IMR-90 (cell line): ENCODE results near the gene ABL2. TPM values are rescaled to one million over a fixed set of nuclear protein-coding genes. Genes with fewer than 3 reads are reported as not detected.

Experiments used
- ATAC-seq: fragments of 200-7000 bp; cut with Tn5 transposase; 2 replicates; pipeline ENCODE4 v1.9.1; 2020; ENCODE audit warnings: low read depth, mild to moderate bottlenecking, moderate library complexity
- BruUV-seq: library from RNA; stranded (reverse); fragments of 400-500 nt; replicated peaks from 2 replicates; lab custom pipeline; 2021; lab: Mats Ljungman, UMichigan
- CTCF ChIA-PET: fragments of 300-600 bp; formaldehyde crosslinking; extraction: SDS; loops from one replicate; lab custom pipeline; 2021; ENCODE audit warnings: antibody characterized with exemption; lab: Yijun Ruan, JAX
- POLR2A ChIA-PET: fragments of 300-600 bp; sonication (Branson Sonifier 250); formaldehyde crosslinking; loops from one replicate; lab custom pipeline; 2022; ENCODE audit warnings: antibody characterized with exemption; ENCODE audit not compliant: unreplicated experiment; lab: Charles Lee
- DNase-seq: peaks from one replicate; pipeline ENCODE4 v3.0.0; 2013
- H2AFZ ChIP-seq: replicated peaks from 2 replicates; pipeline ENCODE3; 2013; ENCODE audit warnings: low read length, mild to moderate bottlenecking; ENCODE audit not compliant: poor library complexity
- H2AK5ac ChIP-seq: 2 replicates; pipeline ENCODE4 v1.6.1; 2013; ENCODE audit warnings: low read depth, low read length, inconsistent platforms
- H2AK9ac ChIP-seq: replicated peaks from 2 replicates; pipeline ENCODE3; 2013; ENCODE audit warnings: mild to moderate bottlenecking, low read depth, low read length, moderate library complexity; ENCODE audit not compliant: poor library complexity
- H2BK120ac ChIP-seq: 2 replicates; pipeline ENCODE4 v1.6.1; 2013; ENCODE audit warnings: low read depth, low read length, inconsistent platforms
- H2BK15ac ChIP-seq: 3 replicates; pipeline ENCODE4 v1.6.1; 2013; ENCODE audit warnings: low read depth, low read length, inconsistent platforms
- H2BK20ac ChIP-seq: 2 replicates; pipeline ENCODE4 v1.6.1; 2013; ENCODE audit warnings: low read depth, mild to moderate bottlenecking, inconsistent platforms, low read length, moderate library complexity
- H2BK5ac ChIP-seq: 2 replicates; pipeline ENCODE4 v1.6.1; 2013; ENCODE audit warnings: mild to moderate bottlenecking, low read depth, low read length, inconsistent platforms; ENCODE audit not compliant: poor library complexity, severe bottlenecking
- H3K14ac ChIP-seq: replicated peaks from 2 replicates; pipeline ENCODE4 v1.6.1; 2013; ENCODE audit warnings: low read depth, low read length, inconsistent platforms
- H3K18ac ChIP-seq: 2 replicates; pipeline ENCODE4 v1.6.1; 2013; ENCODE audit warnings: low read depth, low read length, control low read depth
- H3K23ac ChIP-seq: 2 replicates; pipeline ENCODE4 v1.6.1; 2013; ENCODE audit warnings: low read depth, low read length, inconsistent platforms
- H3K27ac ChIP-seq: 2 replicates; pipeline ENCODE4 v1.5.1; 2013; ENCODE audit warnings: mild to moderate bottlenecking, control low read depth, low read length; ENCODE audit not compliant: insufficient read depth
- H3K27me3 ChIP-seq: 2 replicates; pipeline ENCODE4 v1.6.1; 2013; ENCODE audit warnings: low read length; ENCODE audit not compliant: control insufficient read depth, insufficient read depth
- H3K36me3 ChIP-seq: 2 replicates; pipeline ENCODE4 v1.6.1; 2013; ENCODE audit warnings: low read length, mixed read lengths; ENCODE audit not compliant: control insufficient read depth, insufficient read depth
- H3K4ac ChIP-seq: 2 replicates; pipeline ENCODE4 v1.6.1; 2013; ENCODE audit warnings: low read depth, low read length, inconsistent platforms
- H3K4me1 ChIP-seq: 2 replicates; pipeline ENCODE4 v1.6.1; 2013; ENCODE audit warnings: low read length, mixed read lengths; ENCODE audit not compliant: control insufficient read depth, insufficient read depth
- H3K4me2 ChIP-seq: 2 replicates; pipeline ENCODE4 v1.6.1; 2013; ENCODE audit warnings: low read depth, mild to moderate bottlenecking, control low read depth, low read length, moderate library complexity
- H3K4me3 ChIP-seq: 2 replicates; pipeline ENCODE4 v1.5.1; 2013; ENCODE audit warnings: low read depth, mild to moderate bottlenecking, control low read depth, low read length, moderate library complexity; ENCODE audit not compliant: insufficient read depth
- H3K56ac ChIP-seq: 2 replicates; pipeline ENCODE4 v1.6.1; 2013; ENCODE audit warnings: low read length, inconsistent platforms; ENCODE audit not compliant: insufficient read depth; ENCODE audit errors: extremely low read depth
- H3K79me1 ChIP-seq, 2 experiments: 2 replicates each; pipeline ENCODE4 v1.6.1; 2013; ENCODE audit warnings: low read length in 2 of 2, inconsistent platforms in 1 of 2, low read depth in 1 of 2
- H3K9ac ChIP-seq: 2 replicates; pipeline ENCODE4 v1.6.1; 2013; ENCODE audit warnings: low read depth, low read length, control low read depth
- H3K9me1 ChIP-seq: 2 replicates; pipeline ENCODE4 v1.6.1; 2013; ENCODE audit warnings: low read length, inconsistent platforms; ENCODE audit not compliant: insufficient read depth
- H3K9me3 ChIP-seq: 2 replicates; pipeline ENCODE4 v1.6.1; 2013; ENCODE audit warnings: low read length; ENCODE audit not compliant: control insufficient read depth, insufficient read depth
- H4K20me1 ChIP-seq: 2 replicates; pipeline ENCODE4 v1.6.1; 2013; ENCODE audit warnings: low read length, inconsistent platforms; ENCODE audit not compliant: insufficient read depth
- H4K5ac ChIP-seq: 2 replicates; pipeline ENCODE4 v1.6.1; 2013; ENCODE audit warnings: mild to moderate bottlenecking, low read depth, low read length, control low read depth
- H4K8ac ChIP-seq, 2 experiments: 2 replicates each; pipeline ENCODE4 v1.6.1; 2013; ENCODE audit warnings: low read depth in 2 of 2, low read length in 2 of 2, control low read depth in 1 of 2, inconsistent platforms in 1 of 2
- H4K91ac ChIP-seq: 2 replicates; pipeline ENCODE4 v1.6.1; 2013; ENCODE audit warnings: low read depth, low read length, inconsistent platforms; ENCODE audit not compliant: insufficient read depth
- CEBPB ChIP-seq: IDR thresholded peaks from 2 replicates; pipeline ENCODE4 v1.6.1; 2012; ENCODE audit warnings: low read depth, low read length, improper control_type of control experiment
- RFX5 ChIP-seq: IDR thresholded peaks from 2 replicates; pipeline ENCODE4 v1.8.0; 2012; ENCODE audit warnings: low read depth, mild to moderate bottlenecking, low read length, moderate library complexity
- WGBS, 2 experiments: methylation state at CpG; one replicate each; pipeline versions ENCODE4 v1.1.5 to v1.1.7; 2013; ENCODE audit warnings: missing lambda C conversion rate in 2 of 2; ENCODE audit not compliant: insufficient read length in 1 of 2; ENCODE audit errors: extremely low coverage in 2 of 2; 5-methylcytosine and 5-hydroxymethylcytosine counted together
- dilution Hi-C: fragments of 300-500 bp; cut with HindIII; formaldehyde crosslinking; loops from one replicate; pipeline ENCODE4 v1.14.3; 2018; ENCODE audit warnings: low sequenced_read_pairs; ENCODE audit not compliant: unreplicated experiment
- in situ Hi-C: fragments of 300-500 bp; cut with MboI; formaldehyde crosslinking; loops from 3 replicates; pipeline ENCODE4 v1.14.3; 2019; ENCODE audit warnings: low sequenced_read_pairs, inconsistent platforms, mixed read lengths
- intact Hi-C: fragments of 100-400 bp; cut with micrococcal nuclease; formaldehyde crosslinking; loops from 2 replicates; pipeline ENCODE4 v1.10.0; 2022
- polyA plus RNA-seq, 3 experiments: library from polyadenylated mRNA; depleted of rRNA; stranded (reverse); fragments of >200 nt; gene quantifications; 2 replicates each; pipeline ENCODE4 v1.2.3, GENCODE V29; 2012; ENCODE audit warnings: low replicate concordance in 1 of 3
- total RNA-seq: library from RNA; depleted of rRNA; stranded (reverse); fragments of >200 nt; gene quantifications from 2 replicates; pipeline ENCODE4 v1.2.3, GENCODE V29; 2012

The ABL2 gene
- total and polyA plus RNA-seq, 2 of the 4 experiments (the other 2 are of a cell fraction) = 9.7 to 110 TPM

- H2AFZ ChIP-seq = no peak overlapping the region
- in situ Hi-C loops (no loop called here), intact Hi-C loops (no loop called here), dilution Hi-C loops (no loop called here)
- no peaks in the 10 kb centered on the region for H4K20me1 ChIP-seq
- ChIA-PET POLR2A (no interaction called here), CTCF (no interaction called here)
- H4K91ac ChIP-seq = no peak overlapping the region
- DNase-seq = no peak
- no peaks in the 10 kb centered on the region for H3K27me3 ChIP-seq
- TF ChIP-seq CEBPB (peak; percentile 31; the same call in 1 of the 2 replicates), RFX5 (no peak)
- H3K56ac ChIP-seq = no peak overlapping the region
- H2BK5ac ChIP-seq = no peak overlapping the region
- no peak overlapping the region for H3K4me3 ChIP-seq
- no peak overlapping the region; the same call in 1 of the 2 replicates for H2AK5ac ChIP-seq
- H3K4me1 ChIP-seq = peaks cover 5% of the 10 kb centered on the region
- peaks cover 17% of the 10 kb centered on the region for H3K9me1 ChIP-seq
- peaks cover 8% of the 10 kb centered on the region for H3K36me3 ChIP-seq
- H2BK20ac ChIP-seq = no peak overlapping the region
- H3K23ac ChIP-seq = 0 out of 2 replicates have a peak overlapping the region, but pooled peaks have one; percentile 51
- no peak overlapping the region; the same call in 2 of the 3 replicates for H2BK15ac ChIP-seq
- no TSS peak for BruUV-seq
- ATAC-seq = peak; percentile 13; the same call in 1 of the 2 replicates
- H3K14ac ChIP-seq = no peak overlapping the region
- H3K27ac ChIP-seq = no peak overlapping the region
- H3K4me2 ChIP-seq = no peak overlapping the region
- no CpG with 5 or more reads among the region's 8 CpGs for WGBS, 2 experiments
- H4K5ac ChIP-seq = no peak overlapping the region
- no peak overlapping the region; a peak in 1 of 4 replicates for H4K8ac ChIP-seq
- H3K18ac ChIP-seq = no peak overlapping the region
- H3K79me1 ChIP-seq = peaks cover 4 to 16% of the 10 kb centered on the region in 2 experiments
- H2AK9ac ChIP-seq = no peak overlapping the region
- no peak overlapping the region for H2BK120ac ChIP-seq
- no peak overlapping the region; the same call in 1 of the 2 replicates for H3K4ac ChIP-seq
- H3K9ac ChIP-seq = no peak overlapping the region
- no peaks in the 10 kb centered on the region for H3K9me3 ChIP-seq
Observed at GRCh38 chr1:179061360-179062282, 167.9 kb downstream of the ABL2 start.
